Naive B cell (primary cell): ENCODE measurements around the gene F10. TPM values are rescaled to one million over a fixed set of nuclear protein-coding genes. Genes with fewer than 3 reads are reported as not detected.

Experiments used
- ATAC-seq, 2 donors: fragments of 150-1000 bp; cut with Tn5 transposase; 2 replicates each; pipeline ENCODE4 v1.10.0; 2021; ENCODE audit warnings: low read depth in 2 of 2, mild to moderate bottlenecking in 2 of 2, moderate library complexity in 2 of 2
- DNase-seq: peaks from one replicate; pipeline ENCODE4 v3.0.0; 2022
- H3K27ac Mint-ChIP-seq, 6 donors: one replicate each; pipeline ENCODE4 v1.8.0; 2020 to 2022; ENCODE audit warnings: mild to moderate bottlenecking in 6 of 6, mixed read lengths in 6 of 6, moderate library complexity in 5 of 6, inconsistent platforms in 2 of 6
- H3K27me3 Mint-ChIP-seq, 3 donors: one replicate each; pipeline ENCODE4 v1.8.0; 2021 to 2022; ENCODE audit warnings: mixed read lengths in 3 of 3, mild to moderate bottlenecking in 1 of 3
- H3K36me3 Mint-ChIP-seq, 2 donors: one replicate each; pipeline ENCODE4 v1.8.0; 2020 to 2022; ENCODE audit warnings: mixed read lengths in 2 of 2, inconsistent platforms in 1 of 2, mild to moderate bottlenecking in 1 of 2
- H3K4me1 Mint-ChIP-seq, 3 donors: one replicate each; pipeline ENCODE4 v1.8.0; 2020 to 2022; ENCODE audit warnings: mixed read lengths in 3 of 3, inconsistent platforms in 1 of 3, mild to moderate bottlenecking in 1 of 3, moderate library complexity in 1 of 3
- H3K4me3 Mint-ChIP-seq, 8 donors: one replicate each; pipeline ENCODE4 v1.8.0; 2020 to 2022; ENCODE audit warnings: mild to moderate bottlenecking in 8 of 8, mixed read lengths in 8 of 8, moderate library complexity in 8 of 8, inconsistent platforms in 2 of 8
- H3K9me3 Mint-ChIP-seq, 7 donors: one replicate each; pipeline ENCODE4 v1.8.0; 2020 to 2022; ENCODE audit warnings: mixed read lengths in 7 of 7, mild to moderate bottlenecking in 5 of 7, inconsistent platforms in 2 of 7, moderate library complexity in 1 of 7
- polyA plus RNA-seq, 6 donors: library from polyadenylated mRNA; unstranded; fragments of 300-500 nt; fragmentation: Illumina TruSeq; gene quantifications; one replicate each; pipeline ENCODE4 v1.2.3, GENCODE V29; 2021; ENCODE audit warnings: low read depth in 6 of 6

F10 gene
- polyA plus RNA-seq, 6 donors from 2014 or later, result not detected

GRCh38 chr13:113166681-113167080 lies 44.1 kb downstream of the F10 start:
- H3K27me3 Mint-ChIP-seq, result peaks cover 0 to 16% (median 10%) of the 10 kb centered on the region in 3 donors
- H3K36me3 Mint-ChIP-seq, result peaks cover 16 to 24% of the 10 kb centered on the region in 2 donors
- peaks cover 0 to 15% (median 4%) of the 10 kb centered on the region in 7 donors for H3K9me3 Mint-ChIP-seq
- H3K4me1 Mint-ChIP-seq, result peaks cover 6 to 11% (median 7%) of the 10 kb centered on the region in 3 donors
- no peak overlapping the region for H3K4me3 Mint-ChIP-seq
- ATAC-seq (no peak), DNase-seq (no peak)
- no peak overlapping the region for H3K27ac Mint-ChIP-seq

GRCh38 chr13:113167155-113167554 lies 44.6 kb downstream of the F10 start:
- ATAC-seq (no peak), DNase-seq (no peak)
- Mint-ChIP-seq H3K36me3 (peaks cover 16 to 24% of the 10 kb centered on the region in 2 donors), H3K27ac (no peak overlapping the region), H3K9me3 (peaks cover 0 to 15% (median 4%) of the 10 kb centered on the region in 7 donors), H3K27me3 (peaks cover 0 to 16% (median 10%) of the 10 kb centered on the region in 3 donors), H3K4me1 (peaks cover 6 to 11% (median 7%) of the 10 kb centered on the region in 3 donors), H3K4me3 (no peak overlapping the region)

- ATAC-seq (no peak), DNase-seq (no peak)
- peaks cover 0 to 15% (median 4%) of the 10 kb centered on the region in 7 donors for H3K9me3 Mint-ChIP-seq
- peaks cover 16 to 24% of the 10 kb centered on the region in 2 donors for H3K36me3 Mint-ChIP-seq
- peak overlapping the region in 1 of 8 donors; percentile 44 for H3K4me3 Mint-ChIP-seq
- peaks cover 0 to 16% (median 10%) of the 10 kb centered on the region in 3 donors for H3K27me3 Mint-ChIP-seq
- no peak overlapping the region for H3K27ac Mint-ChIP-seq
- H3K4me1 Mint-ChIP-seq, result peaks cover 6 to 10% (median 7%) of the 10 kb centered on the region in 3 donors
Measured at GRCh38 chr13:113167575-113167974, 45.0 kb downstream of the F10 start.

- Mint-ChIP-seq H3K9me3 (peaks cover 0 to 15% (median 4%) of the 10 kb centered on the region in 7 donors), H3K4me3 (peak overlapping the region in 2 of 8 donors; percentile 44 to 48), H3K27ac (no peak overlapping the region), H3K36me3 (peaks cover 16 to 24% of the 10 kb centered on the region in 2 donors), H3K4me1 (peaks cover 3 to 4% (median 4%) of the 10 kb centered on the region in 3 donors), H3K27me3 (peaks cover 0 to 10% (median 4%) of the 10 kb centered on the region in 3 donors)
- DNase-seq (no peak), ATAC-seq (no peak)
Measured at GRCh38 chr13:113168211-113168610, 45.6 kb downstream of the F10 start.

GRCh38 chr13:113169277-113170272 lies 47.0 kb downstream of the F10 start:
- H3K4me3 Mint-ChIP-seq, result no peak overlapping the region
- peaks cover 0 to 15% (median 4%) of the 10 kb centered on the region in 7 donors for H3K9me3 Mint-ChIP-seq
- H3K27me3 Mint-ChIP-seq, result peaks cover 0 to 3% (median 0%) of the 10 kb centered on the region in 3 donors
- DNase-seq (no peak), ATAC-seq (no peak)
- H3K4me1 Mint-ChIP-seq, result peaks cover 0 to 2% (median 0%) of the 10 kb centered on the region in 3 donors
- no peak overlapping the region for H3K27ac Mint-ChIP-seq
- peaks cover 16 to 24% of the 10 kb centered on the region in 2 donors for H3K36me3 Mint-ChIP-seq

- Mint-ChIP-seq H3K36me3 (peaks cover 16 to 24% of the 10 kb centered on the region in 2 donors), H3K27ac (peak overlapping the region in 1 of 6 donors; percentile 52), H3K27me3 (no peaks in the 10 kb centered on the region), H3K4me3 (no peak overlapping the region), H3K4me1 (no peaks in the 10 kb centered on the region), H3K9me3 (peaks cover 0 to 15% (median 4%) of the 10 kb centered on the region in 7 donors)
- DNase-seq, result no peak
- no peak for ATAC-seq
Measured at GRCh38 chr13:113170511-113170910, 47.9 kb downstream of the F10 start.

GRCh38 chr13:113171250-113172125 lies 48.9 kb downstream of the F10 start:
- Mint-ChIP-seq H3K4me1 (peaks cover 0 to 4% (median 1%) of the 10 kb centered on the region in 3 donors), H3K36me3 (peaks cover 20 to 33% of the 10 kb centered on the region in 2 donors), H3K9me3 (peaks cover 0 to 15% (median 4%) of the 10 kb centered on the region in 7 donors), H3K4me3 (no peak overlapping the region), H3K27ac (no peak overlapping the region), H3K27me3 (no peaks in the 10 kb centered on the region)
- DNase-seq (no peak), ATAC-seq (no peak)

GRCh38 chr13:113172419-113172926 lies 49.9 kb downstream of the F10 start:
- H3K27ac Mint-ChIP-seq, result no peak overlapping the region
- peaks cover 0 to 4% (median 1%) of the 10 kb centered on the region in 3 donors for H3K4me1 Mint-ChIP-seq
- no peak for DNase-seq
- ATAC-seq, result no peak
- peaks cover 0 to 10% (median 4%) of the 10 kb centered on the region in 7 donors for H3K9me3 Mint-ChIP-seq
- H3K4me3 Mint-ChIP-seq, result no peak overlapping the region
- H3K27me3 Mint-ChIP-seq, result no peaks in the 10 kb centered on the region
- peaks cover 15 to 31% of the 10 kb centered on the region in 2 donors for H3K36me3 Mint-ChIP-seq

- H3K4me1 Mint-ChIP-seq, result peaks cover 0 to 4% (median 1%) of the 10 kb centered on the region in 3 donors
- peak overlapping the region in 3 of 6 donors; percentile 0 to 86 (median 81) for H3K27ac Mint-ChIP-seq
- no peaks in the 10 kb centered on the region for H3K9me3 Mint-ChIP-seq
- peaks cover 30 to 36% of the 10 kb centered on the region in 2 donors for H3K36me3 Mint-ChIP-seq
- no peaks in the 10 kb centered on the region for H3K27me3 Mint-ChIP-seq
- no peak overlapping the region for H3K4me3 Mint-ChIP-seq
- no peak for DNase-seq
- ATAC-seq, result no peak
Measured at GRCh38 chr13:113176280-113176679, 53.7 kb downstream of the F10 start.

- Mint-ChIP-seq H3K27me3 (no peaks in the 10 kb centered on the region), H3K4me1 (peaks cover 0 to 4% (median 1%) of the 10 kb centered on the region in 3 donors), H3K9me3 (no peaks in the 10 kb centered on the region), H3K27ac (peak overlapping the region in 1 of 6 donors; percentile 81), H3K36me3 (peaks cover 30 to 36% of the 10 kb centered on the region in 2 donors), H3K4me3 (no peak overlapping the region)
- ATAC-seq, result no peak
- DNase-seq, result no peak
Measured at GRCh38 chr13:113176822-113177221, 54.2 kb downstream of the F10 start.

GRCh38 chr13:113178070-113178895 lies 55.7 kb downstream of the F10 start:
- DNase-seq (no peak), ATAC-seq (no peak)
- Mint-ChIP-seq H3K27ac (no peak overlapping the region), H3K36me3 (peaks cover 33 to 36% of the 10 kb centered on the region in 2 donors), H3K4me3 (peak overlapping the region in 1 of 8 donors; percentile 9), H3K27me3 (no peaks in the 10 kb centered on the region), H3K9me3 (no peaks in the 10 kb centered on the region), H3K4me1 (peaks cover 0 to 4% (median 1%) of the 10 kb centered on the region in 3 donors)

GRCh38 chr13:113178896-113179167 lies 56.2 kb downstream of the F10 start:
- DNase-seq, result no peak
- Mint-ChIP-seq H3K27me3 (no peaks in the 10 kb centered on the region), H3K9me3 (no peaks in the 10 kb centered on the region), H3K4me1 (peaks cover 0 to 4% (median 1%) of the 10 kb centered on the region in 3 donors), H3K27ac (no peak overlapping the region), H3K36me3 (peaks cover 36 to 37% of the 10 kb centered on the region in 2 donors), H3K4me3 (no peak overlapping the region)
- no peak for ATAC-seq
